ENCODE measurements around the gene AVPR2.

GRCh38 chrX:153930011-153930910 is 25.8 kb downstream of the AVPR2 start:
- TF ChIP-seq CTCF (conservative IDR thresholded peaks at IDR 0.05 in 1 of 2, IDR thresholded peaks at IDR 0.05 in 1 of 2; ENCODE audit: low read depth in 1 of 2, low read length in 2 of 2), result no peak
- TF ChIP-seq EZH2 (IDR thresholded peaks at IDR 0.05; ENCODE audit: low read length, missing control alignments), result no peak

Measured in fibroblast of lung (primary cell).